Fibroblast of lung (primary cell): ENCODE data around the gene NTNG1. TPM values are rescaled to one million over a fixed set of nuclear protein-coding genes. Genes with fewer than 3 reads are reported as not detected.

Experiments
- DNase-seq, 2 donors: peaks; one replicate each; pipeline versions ENCODE4 v3.0.0 to v3.0.0-alpha.2; 2010; ENCODE audit warnings: low read depth in 2 of 2
- H2AFZ ChIP-seq: 2 replicates; pipeline ENCODE4 v1.5.1; 2012; ENCODE audit warnings: low read length, control low read depth, inconsistent platforms
- H3K27ac ChIP-seq: 2 replicates; pipeline ENCODE4 v1.5.1; 2011; ENCODE audit warnings: low read length, control low read depth; ENCODE audit not compliant: insufficient read depth
- H3K27me3 ChIP-seq: 2 replicates; pipeline ENCODE4 v1.5.1; 2011; ENCODE audit warnings: mild to moderate bottlenecking, low read length; ENCODE audit not compliant: control insufficient read depth, insufficient read depth
- H3K36me3 ChIP-seq: 2 replicates; pipeline ENCODE4 v1.5.1; 2011; ENCODE audit warnings: low read length; ENCODE audit not compliant: control insufficient read depth, insufficient read depth
- H3K4me1 ChIP-seq: 2 replicates; pipeline ENCODE4 v1.5.1; 2011; ENCODE audit warnings: low read length; ENCODE audit not compliant: control insufficient read depth, insufficient read depth; ENCODE audit errors: extremely low read depth
- H3K4me2 ChIP-seq: 2 replicates; pipeline ENCODE4 v1.5.1; 2011; ENCODE audit warnings: low read length, control low read depth; ENCODE audit not compliant: insufficient read depth; ENCODE audit errors: extremely low read depth
- H3K4me3 ChIP-seq, 4 experiments: fragments of 200-600 bp in 1 of 4; sonication (generic) in 1 of 4; replicated peaks in 1 of 4; 2 replicates each; pipeline ENCODE4 v1.5.1; 2011 to 2016; ENCODE audit warnings: low read length in 4 of 4, low read depth in 3 of 4, mild to moderate bottlenecking in 3 of 4, control low read depth in 2 of 4, inconsistent platforms in 1 of 4, mixed read lengths in 1 of 4; ENCODE audit not compliant: insufficient read depth in 1 of 4; ENCODE audit errors: control extremely low read depth in 1 of 4
- H3K79me2 ChIP-seq: 2 replicates; pipeline ENCODE4 v1.5.1; 2012; ENCODE audit warnings: mild to moderate bottlenecking, low read length, inconsistent platforms; ENCODE audit not compliant: control insufficient read depth, insufficient read depth
- H3K9ac ChIP-seq: 2 replicates; pipeline ENCODE4 v1.5.1; 2011; ENCODE audit warnings: mild to moderate bottlenecking, low read length, control low read depth; ENCODE audit not compliant: insufficient read depth
- H3K9me3 ChIP-seq: 2 replicates; pipeline ENCODE4 v1.5.1; 2012; ENCODE audit warnings: low read depth, low read length; ENCODE audit not compliant: control insufficient read depth, insufficient read depth
- H4K20me1 ChIP-seq: 2 replicates; pipeline ENCODE4 v1.5.1; 2011; ENCODE audit warnings: low read length; ENCODE audit not compliant: control insufficient read depth, insufficient read depth; ENCODE audit errors: extremely low read depth
- EZH2 ChIP-seq: IDR thresholded peaks from 2 replicates; pipeline ENCODE4 v1.5.1; 2012; ENCODE audit warnings: low read length, control low read depth, mild to moderate bottlenecking; ENCODE audit errors: missing control alignments
- polyA plus RNA-seq, 2 donors: library from polyadenylated mRNA; depleted of rRNA in 1 of 2; stranded (reverse) in 1 of 2; unstranded in 1 of 2; fragments of >200 nt; gene quantifications; 2 replicates each; pipeline ENCODE4 v1.2.1, GENCODE V29; 2011 to 2012; ENCODE audit warnings: missing spikeins in 1 of 2
- total RNA-seq: library from RNA; depleted of rRNA; stranded (reverse); fragments of >200 nt; gene quantifications from 2 replicates; pipeline ENCODE4 v1.2.1, GENCODE V29; 2014
- TF ChIP-seq, protein P1 (sequence below), 2 donors: IDR thresholded peaks in 1 of 2; conservative IDR thresholded peaks in 1 of 2; 1 replicate in 1 of 2; 2 replicates in 1 of 2; pipeline ENCODE4 v1.5.1; 2011 to 2012; ENCODE audit warnings: low read length in 2 of 2, control low read depth in 1 of 2, inconsistent platforms in 1 of 2, low read depth in 1 of 2, mild to moderate bottlenecking in 1 of 2

Gene NTNG1
- total and polyA plus RNA-seq, 2 donors (not counting 1 experiment from before 2014, with no cell fraction given), result 0.82 to 8.6 TPM

DNA sequence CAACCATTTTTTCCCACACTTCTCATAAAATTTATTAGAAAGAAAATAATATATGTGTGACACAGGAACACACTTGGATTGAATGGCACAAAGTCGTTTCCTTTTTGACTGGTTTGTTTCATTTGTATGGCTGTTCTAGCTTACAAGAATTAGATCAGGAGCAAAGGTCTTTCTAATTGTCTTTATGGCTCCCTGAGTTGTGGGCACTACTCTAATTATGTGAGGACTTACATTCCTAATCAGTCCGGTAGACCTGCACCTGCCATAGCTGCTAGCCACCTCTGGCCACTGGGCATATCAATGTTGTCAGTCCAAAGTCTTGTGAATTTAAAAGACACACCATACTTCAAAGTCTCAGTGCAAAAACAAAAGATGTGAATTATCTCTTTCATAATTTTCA, 346.7 kb downstream of the NTNG1 start:
- Histone ChIP-seq H3K4me1 (no peaks in the 10 kb centered on the region), H3K9me3 (no peaks in the 10 kb centered on the region), H3K79me2 (no peaks in the 10 kb centered on the region), H3K27ac (no peak overlapping the region), H3K4me3 (no peak overlapping the region), H3K9ac (no peak overlapping the region), H4K20me1 (no peaks in the 10 kb centered on the region), H2AFZ (no peak overlapping the region), H3K4me2 (no peak overlapping the region), H3K27me3 (no peaks in the 10 kb centered on the region), H3K36me3 (no peaks in the 10 kb centered on the region)
- TF ChIP-seq, protein P1, sequence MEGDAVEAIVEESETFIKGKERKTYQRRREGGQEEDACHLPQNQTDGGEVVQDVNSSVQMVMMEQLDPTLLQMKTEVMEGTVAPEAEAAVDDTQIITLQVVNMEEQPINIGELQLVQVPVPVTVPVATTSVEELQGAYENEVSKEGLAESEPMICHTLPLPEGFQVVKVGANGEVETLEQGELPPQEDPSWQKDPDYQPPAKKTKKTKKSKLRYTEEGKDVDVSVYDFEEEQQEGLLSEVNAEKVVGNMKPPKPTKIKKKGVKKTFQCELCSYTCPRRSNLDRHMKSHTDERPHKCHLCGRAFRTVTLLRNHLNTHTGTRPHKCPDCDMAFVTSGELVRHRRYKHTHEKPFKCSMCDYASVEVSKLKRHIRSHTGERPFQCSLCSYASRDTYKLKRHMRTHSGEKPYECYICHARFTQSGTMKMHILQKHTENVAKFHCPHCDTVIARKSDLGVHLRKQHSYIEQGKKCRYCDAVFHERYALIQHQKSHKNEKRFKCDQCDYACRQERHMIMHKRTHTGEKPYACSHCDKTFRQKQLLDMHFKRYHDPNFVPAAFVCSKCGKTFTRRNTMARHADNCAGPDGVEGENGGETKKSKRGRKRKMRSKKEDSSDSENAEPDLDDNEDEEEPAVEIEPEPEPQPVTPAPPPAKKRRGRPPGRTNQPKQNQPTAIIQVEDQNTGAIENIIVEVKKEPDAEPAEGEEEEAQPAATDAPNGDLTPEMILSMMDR (conservative IDR thresholded peaks at IDR 0.05 in 1 of 2, IDR thresholded peaks at IDR 0.05 in 1 of 2; ENCODE audit: low read depth in 1 of 2, low read length in 2 of 2), result no peak
- TF ChIP-seq EZH2, result no peak
- DNase-seq, result no peak

DNA sequence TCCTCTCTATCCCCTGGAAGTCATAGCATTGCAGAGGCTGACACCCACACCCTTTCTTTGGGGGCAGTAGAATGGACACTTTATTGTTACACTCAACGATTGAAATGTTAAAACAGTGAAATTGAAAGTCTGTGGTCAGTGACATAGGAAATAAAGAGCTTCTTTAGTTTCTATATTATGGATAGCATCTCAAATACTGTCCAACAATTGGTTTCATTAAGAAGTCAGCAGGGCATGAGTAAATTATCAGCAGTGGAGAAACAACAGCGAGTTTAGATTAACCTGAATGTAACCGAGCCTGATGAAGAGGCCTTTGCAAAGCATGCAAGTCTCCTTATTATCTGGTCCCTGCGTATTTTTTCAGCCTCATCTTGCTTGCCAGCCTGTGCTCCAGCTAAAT, 350.7 kb downstream of the NTNG1 start:
- no peaks in the 10 kb centered on the region for H3K36me3 ChIP-seq
- no peak overlapping the region for H3K4me2 ChIP-seq
- DNase-seq, result no peak
- no peak overlapping the region for H3K27ac ChIP-seq
- H3K9ac ChIP-seq, result no peak overlapping the region
- H3K4me3 ChIP-seq, result no peak overlapping the region
- no peak for TF ChIP-seq EZH2
- TF ChIP-seq, protein P1 (conservative IDR thresholded peaks at IDR 0.05 in 1 of 2, IDR thresholded peaks at IDR 0.05 in 1 of 2; ENCODE audit: low read depth in 1 of 2, low read length in 2 of 2), result no peak
- no peaks in the 10 kb centered on the region for H3K27me3 ChIP-seq
- H2AFZ ChIP-seq, result no peak overlapping the region
- H3K9me3 ChIP-seq, result no peaks in the 10 kb centered on the region
- no peaks in the 10 kb centered on the region for H4K20me1 ChIP-seq
- H3K4me1 ChIP-seq, result no peaks in the 10 kb centered on the region
- no peaks in the 10 kb centered on the region for H3K79me2 ChIP-seq

DNA sequence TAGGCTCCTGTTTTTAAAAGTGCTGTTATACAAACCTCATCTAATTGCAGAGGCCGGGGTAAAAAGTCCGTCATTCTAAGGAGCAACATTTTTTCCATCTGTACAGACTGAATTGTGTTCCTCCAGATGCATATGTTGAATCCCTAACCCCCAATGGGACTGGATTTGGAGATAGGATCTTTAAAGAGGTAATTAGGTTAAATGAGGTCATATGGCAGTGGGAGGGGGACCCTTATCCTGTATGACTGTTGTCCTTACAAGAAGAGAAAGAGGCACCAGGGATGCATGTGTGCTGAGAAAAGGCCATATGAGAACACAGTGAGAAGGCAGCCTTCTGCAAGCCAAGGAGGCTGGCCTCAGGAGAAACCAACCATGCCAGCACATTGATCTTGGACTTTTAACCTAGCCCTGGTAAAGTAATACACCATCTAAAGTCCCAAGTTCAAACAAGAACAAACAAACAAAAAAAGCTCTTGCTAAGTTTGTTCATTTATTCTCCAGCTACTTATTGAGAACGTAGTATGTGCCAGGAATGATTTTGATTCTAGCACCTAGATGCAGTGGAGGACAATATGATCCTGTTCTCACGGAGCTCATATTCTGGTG, 352.4 kb downstream of the NTNG1 start:
- Histone ChIP-seq H2AFZ (no peak overlapping the region), H3K9me3 (no peaks in the 10 kb centered on the region), H3K27ac (no peak overlapping the region), H3K36me3 (no peaks in the 10 kb centered on the region), H3K4me1 (no peaks in the 10 kb centered on the region), H3K79me2 (no peaks in the 10 kb centered on the region), H3K27me3 (no peaks in the 10 kb centered on the region), H3K4me2 (no peak overlapping the region), H3K9ac (no peak overlapping the region), H4K20me1 (no peaks in the 10 kb centered on the region), H3K4me3 (no peak overlapping the region)
- TF ChIP-seq, protein P1 (conservative IDR thresholded peaks at IDR 0.05 in 1 of 2, IDR thresholded peaks at IDR 0.05 in 1 of 2; ENCODE audit: low read depth in 1 of 2, low read length in 2 of 2), result no peak
- TF ChIP-seq EZH2, result no peak
- no peak for DNase-seq
